22Rv1 (cell line): Measurements from ENCODE around the gene ASB8.

Experiments
- ZFX ChIP-seq: fragments of 450-650 bp; IDR thresholded peaks from 2 replicates; pipeline ENCODE4 v1.6.1; 2017; ENCODE audit warnings: antibody characterized with exemption, borderline replicate concordance
- TF ChIP-seq, protein P1 (sequence below): fragments of 450-650 bp; IDR thresholded peaks from 2 replicates; pipeline ENCODE4 v1.5.1; 2017; ENCODE audit warnings: mild to moderate bottlenecking

DNA sequence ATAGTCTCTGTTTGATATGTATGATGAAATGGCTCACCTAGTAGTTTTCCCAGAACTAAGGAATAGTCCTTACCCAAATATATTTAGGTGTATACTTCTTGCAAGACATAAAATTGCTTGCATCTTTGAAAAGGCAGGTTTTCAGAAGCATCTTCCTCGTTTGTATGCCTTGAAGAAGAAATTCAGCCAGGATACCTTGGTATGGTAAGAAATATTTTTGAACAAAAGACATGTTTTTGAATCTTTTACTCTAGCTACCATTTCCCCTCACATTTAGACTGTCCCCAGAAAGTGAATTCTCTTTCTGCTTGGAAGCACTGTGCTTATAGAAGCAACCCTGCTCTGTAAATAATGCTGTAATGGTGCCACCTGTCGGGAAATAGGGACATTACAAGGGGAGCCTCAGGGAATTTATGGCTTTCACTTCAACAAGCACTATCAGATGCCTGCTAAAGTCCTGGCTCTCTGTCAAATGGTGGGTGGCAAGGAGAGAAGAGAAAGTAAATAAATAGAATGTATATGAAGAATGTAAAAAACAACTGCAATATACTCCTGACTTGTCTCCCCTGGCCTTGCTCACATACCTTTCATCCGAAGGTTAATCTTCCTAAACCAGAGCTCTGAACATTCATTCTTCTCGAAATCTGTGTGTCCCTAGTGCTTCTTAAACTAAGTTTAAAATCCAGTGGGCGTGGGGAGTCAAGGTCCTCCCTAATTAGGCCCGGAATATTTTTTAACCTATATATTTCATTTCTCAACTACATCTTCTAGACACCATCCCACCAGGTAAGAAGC, 32.2 kb upstream of the ASB8 start:
- TF ChIP-seq, protein P1, sequence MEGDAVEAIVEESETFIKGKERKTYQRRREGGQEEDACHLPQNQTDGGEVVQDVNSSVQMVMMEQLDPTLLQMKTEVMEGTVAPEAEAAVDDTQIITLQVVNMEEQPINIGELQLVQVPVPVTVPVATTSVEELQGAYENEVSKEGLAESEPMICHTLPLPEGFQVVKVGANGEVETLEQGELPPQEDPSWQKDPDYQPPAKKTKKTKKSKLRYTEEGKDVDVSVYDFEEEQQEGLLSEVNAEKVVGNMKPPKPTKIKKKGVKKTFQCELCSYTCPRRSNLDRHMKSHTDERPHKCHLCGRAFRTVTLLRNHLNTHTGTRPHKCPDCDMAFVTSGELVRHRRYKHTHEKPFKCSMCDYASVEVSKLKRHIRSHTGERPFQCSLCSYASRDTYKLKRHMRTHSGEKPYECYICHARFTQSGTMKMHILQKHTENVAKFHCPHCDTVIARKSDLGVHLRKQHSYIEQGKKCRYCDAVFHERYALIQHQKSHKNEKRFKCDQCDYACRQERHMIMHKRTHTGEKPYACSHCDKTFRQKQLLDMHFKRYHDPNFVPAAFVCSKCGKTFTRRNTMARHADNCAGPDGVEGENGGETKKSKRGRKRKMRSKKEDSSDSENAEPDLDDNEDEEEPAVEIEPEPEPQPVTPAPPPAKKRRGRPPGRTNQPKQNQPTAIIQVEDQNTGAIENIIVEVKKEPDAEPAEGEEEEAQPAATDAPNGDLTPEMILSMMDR, result peak; percentile 97
- TF ChIP-seq ZFX, result no peak
